H9 (cell line): Measurements from ENCODE around the gene ATP11B. TPM values are rescaled to one million over a fixed set of nuclear protein-coding genes. Genes with fewer than 3 reads are reported as not detected.

ENCODE experiments used
- DNase-seq: peaks from one replicate; pipeline ENCODE4 v3.0.0-alpha.2; 2017
- H2AFZ ChIP-seq: one replicate; pipeline ENCODE4 v1.6.1; 2013; ENCODE audit warnings: mild to moderate bottlenecking, low read length, control low read depth, moderate library complexity
- H2AK5ac ChIP-seq: 2 replicates; pipeline ENCODE4 v1.6.1; 2013; ENCODE audit warnings: low read length, control low read depth, mixed read lengths; ENCODE audit not compliant: insufficient read length
- H2BK120ac ChIP-seq: one replicate; pipeline ENCODE4 v1.6.1; 2013; ENCODE audit warnings: low read depth, mild to moderate bottlenecking, low read length, control low read depth, inconsistent platforms; ENCODE audit not compliant: poor library complexity, severe bottlenecking
- H2BK12ac ChIP-seq: 2 replicates; pipeline ENCODE4 v1.6.1; 2013; ENCODE audit warnings: low read length, control low read depth, mixed read lengths, low read depth; ENCODE audit not compliant: insufficient read length
- H2BK15ac ChIP-seq: 2 replicates; pipeline ENCODE4 v1.6.1; 2013; ENCODE audit warnings: low read depth, low read length, control low read depth
- H2BK20ac ChIP-seq: one replicate; pipeline ENCODE4 v1.6.1; 2013; ENCODE audit warnings: low read depth, mild to moderate bottlenecking, low read length, control low read depth, inconsistent platforms; ENCODE audit not compliant: poor library complexity, severe bottlenecking
- H2BK5ac ChIP-seq: 2 replicates; pipeline ENCODE4 v1.6.1; 2013; ENCODE audit warnings: low read length, control low read depth, mixed read lengths; ENCODE audit not compliant: insufficient read length
- H3K14ac ChIP-seq: 2 replicates; pipeline ENCODE4 v1.6.1; 2013; ENCODE audit warnings: low read length, control low read depth; ENCODE audit not compliant: insufficient read depth
- H3K18ac ChIP-seq: 2 replicates; pipeline ENCODE4 v1.6.1; 2013; ENCODE audit warnings: low read depth, mild to moderate bottlenecking, mixed read lengths, low read length, control low read depth; ENCODE audit not compliant: insufficient read length
- H3K23ac ChIP-seq: 2 replicates; pipeline ENCODE4 v1.6.1; 2013; ENCODE audit warnings: low read length, control low read depth, mixed read lengths, low read depth; ENCODE audit not compliant: insufficient read length
- H3K23me2 ChIP-seq: 2 replicates; pipeline ENCODE4 v1.6.1; 2013; ENCODE audit warnings: low read depth, mild to moderate bottlenecking, mixed read lengths, low read length, control low read depth; ENCODE audit not compliant: insufficient read length, poor library complexity, severe bottlenecking
- H3K27ac ChIP-seq: 2 replicates; pipeline ENCODE4 v1.5.1; 2013; ENCODE audit warnings: low read length, control low read depth, mixed read lengths, low read depth; ENCODE audit not compliant: insufficient read length
- H3K27me3 ChIP-seq: 2 replicates; pipeline ENCODE4 v1.6.1; 2013; ENCODE audit warnings: low read length, control low read depth, inconsistent platforms; ENCODE audit not compliant: insufficient read depth
- H3K4ac ChIP-seq: 2 replicates; pipeline ENCODE4 v1.6.1; 2013; ENCODE audit warnings: low read depth, mild to moderate bottlenecking, control low read depth, inconsistent platforms, low read length, moderate library complexity
- H3K4me1 ChIP-seq: 2 replicates; pipeline ENCODE4 v1.6.1; 2013; ENCODE audit warnings: low read length, control low read depth, inconsistent platforms; ENCODE audit not compliant: insufficient read depth
- H3K4me2 ChIP-seq: 2 replicates; pipeline ENCODE4 v1.6.1; 2013; ENCODE audit warnings: low read length, control low read depth, mixed read lengths; ENCODE audit not compliant: insufficient read length, insufficient read depth
- H3K56ac ChIP-seq: 2 replicates; pipeline ENCODE4 v1.6.1; 2013; ENCODE audit warnings: low read depth, mild to moderate bottlenecking, mixed read lengths, low read length, control low read depth; ENCODE audit not compliant: insufficient read length
- H3K79me1 ChIP-seq: 2 replicates; pipeline ENCODE4 v1.6.1; 2013; ENCODE audit warnings: low read depth, mild to moderate bottlenecking, moderate library complexity, low read length, control low read depth, inconsistent platforms; ENCODE audit not compliant: insufficient read depth, poor library complexity, severe bottlenecking
- H3K79me2 ChIP-seq: 2 replicates; pipeline ENCODE4 v1.6.1; 2013; ENCODE audit warnings: low read length, control low read depth, inconsistent platforms; ENCODE audit not compliant: insufficient read depth
- H3K9ac ChIP-seq: 2 replicates; pipeline ENCODE4 v1.6.1; 2013; ENCODE audit warnings: low read length, control low read depth, mixed read lengths; ENCODE audit not compliant: insufficient read length; ENCODE audit errors: extremely low read depth
- H3K9me3 ChIP-seq: one replicate; pipeline ENCODE4 v1.6.1; 2013; ENCODE audit warnings: low read depth, low read length, inconsistent platforms; ENCODE audit not compliant: control insufficient read depth
- H3T11ph ChIP-seq: one replicate; pipeline ENCODE4 v1.6.1; 2013; ENCODE audit warnings: mild to moderate bottlenecking, low read length, control low read depth, inconsistent platforms
- H4K20me1 ChIP-seq: one replicate; pipeline ENCODE4 v1.6.1; 2013; ENCODE audit not compliant: control insufficient read depth, insufficient read length, insufficient read depth
- H4K5ac ChIP-seq: 2 replicates; pipeline ENCODE4 v1.6.1; 2013; ENCODE audit warnings: low read depth, mild to moderate bottlenecking, mixed read lengths, low read length, control low read depth; ENCODE audit not compliant: insufficient read length
- H4K8ac ChIP-seq: replicated peaks from 2 replicates; pipeline ENCODE4 v1.6.1; 2013; ENCODE audit warnings: low read length, control low read depth, mixed read lengths, low read depth; ENCODE audit not compliant: insufficient read length
- H4K91ac ChIP-seq: 2 replicates; pipeline ENCODE4 v1.6.1; 2013; ENCODE audit warnings: low read depth, mild to moderate bottlenecking, moderate library complexity, mixed read lengths, low read length, control low read depth; ENCODE audit not compliant: insufficient read length
- H3K27ac Mint-ChIP-seq, 3 experiments: 2 replicates in 2 of 3; 3 replicates in 1 of 3; pipeline ENCODE4 v1.8.0; 2020 to 2021; ENCODE audit warnings: mixed read lengths in 3 of 3, mild to moderate bottlenecking in 1 of 3, moderate library complexity in 1 of 3
- H3K27me3 Mint-ChIP-seq: 2 replicates; pipeline ENCODE4 v1.8.0; 2021; ENCODE audit warnings: low read depth, mild to moderate bottlenecking, moderate library complexity, mixed read lengths
- H3K36me3 Mint-ChIP-seq, 3 experiments: 2 replicates in 2 of 3; 3 replicates in 1 of 3; pipeline ENCODE4 v1.8.0; 2020 to 2021; ENCODE audit warnings: low read depth in 3 of 3, mixed read lengths in 3 of 3; ENCODE audit not compliant: insufficient read depth in 1 of 3
- H3K4me1 Mint-ChIP-seq, 2 experiments: 2 replicates each; pipeline ENCODE4 v1.8.0; 2020; ENCODE audit warnings: mixed read lengths in 2 of 2
- H3K4me3 Mint-ChIP-seq, 2 experiments: 2 replicates in 1 of 2; 3 replicates in 1 of 2; pipeline ENCODE4 v1.8.0; 2020 to 2021; ENCODE audit warnings: mild to moderate bottlenecking in 2 of 2, mixed read lengths in 2 of 2, moderate library complexity in 1 of 2
- H3K9me3 Mint-ChIP-seq, 2 experiments: 2 replicates in 1 of 2; 3 replicates in 1 of 2; pipeline ENCODE4 v1.8.0; 2020; ENCODE audit warnings: mild to moderate bottlenecking in 2 of 2, mixed read lengths in 2 of 2, moderate library complexity in 1 of 2
- total RNA-seq: library from RNA; stranded (reverse); gene quantifications from 2 replicates; pipeline ENCODE4 v1.2.1, GENCODE V29; 2021
- TF ChIP-seq, protein P1 (sequence below): fragments of 200-600 bp; sonication (generic); conservative IDR thresholded peaks from 3 replicates; pipeline ENCODE4 v1.8.0; 2021; ENCODE audit warnings: antibody characterized with exemption, mild to moderate bottlenecking

ATP11B gene
- total RNA-seq, 1 experiment from 2014 or later = 30.0 TPM

DNA sequence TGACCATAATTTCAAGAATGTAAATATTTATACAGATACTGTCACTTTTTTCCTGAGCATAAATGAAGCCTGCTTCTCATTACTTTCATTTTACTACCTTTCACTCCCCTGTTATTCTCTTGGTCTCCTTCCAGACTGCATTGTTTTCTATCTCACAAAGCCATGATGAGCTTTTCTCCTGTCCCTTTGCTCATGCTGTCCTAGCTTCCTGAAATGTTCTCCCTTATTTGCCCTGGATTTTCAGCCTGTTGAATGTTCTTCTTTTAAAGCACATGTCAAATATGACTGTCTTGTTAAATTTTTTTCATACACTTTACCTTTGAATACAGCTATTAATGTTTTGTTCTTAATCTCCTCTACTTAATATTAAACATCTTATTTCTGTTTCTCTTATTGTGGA, 31.7 kb downstream of the ATP11B start:
- DNase-seq = no peak
- H3K4me2 ChIP-seq = no peak overlapping the region
- H4K8ac ChIP-seq = no peak overlapping the region
- Mint-ChIP-seq H3K36me3 (peaks cover 7 to 17% (median 11%) of the 10 kb centered on the region in 3 experiments; a peak in 6 of 7 replicates), H3K27ac (no peak overlapping the region), H3K27me3 (no peaks in the 10 kb centered on the region), H3K4me1 (no peaks in the 10 kb centered on the region), H3K9me3 (no peaks in the 10 kb centered on the region), H3K4me3 (no peak overlapping the region)
- H4K91ac ChIP-seq = no peak overlapping the region
- H3K9me3 ChIP-seq = no peaks in the 10 kb centered on the region
- no peaks in the 10 kb centered on the region for H4K20me1 ChIP-seq
- no peak overlapping the region for H3K56ac ChIP-seq
- H3K23ac ChIP-seq = no peak overlapping the region
- no peak overlapping the region for H3K4ac ChIP-seq
- no peaks in the 10 kb centered on the region for H3K23me2 ChIP-seq
- no peak overlapping the region for H2BK12ac ChIP-seq
- no peak overlapping the region for H3K27ac ChIP-seq
- no peak overlapping the region for H3K18ac ChIP-seq
- H2BK120ac ChIP-seq = no peak overlapping the region
- H3K79me2 ChIP-seq = no peaks in the 10 kb centered on the region
- no peaks in the 10 kb centered on the region for H3K4me1 ChIP-seq
- no peaks in the 10 kb centered on the region for H3K27me3 ChIP-seq
- H2AK5ac ChIP-seq = no peak overlapping the region
- TF ChIP-seq, protein P1, sequence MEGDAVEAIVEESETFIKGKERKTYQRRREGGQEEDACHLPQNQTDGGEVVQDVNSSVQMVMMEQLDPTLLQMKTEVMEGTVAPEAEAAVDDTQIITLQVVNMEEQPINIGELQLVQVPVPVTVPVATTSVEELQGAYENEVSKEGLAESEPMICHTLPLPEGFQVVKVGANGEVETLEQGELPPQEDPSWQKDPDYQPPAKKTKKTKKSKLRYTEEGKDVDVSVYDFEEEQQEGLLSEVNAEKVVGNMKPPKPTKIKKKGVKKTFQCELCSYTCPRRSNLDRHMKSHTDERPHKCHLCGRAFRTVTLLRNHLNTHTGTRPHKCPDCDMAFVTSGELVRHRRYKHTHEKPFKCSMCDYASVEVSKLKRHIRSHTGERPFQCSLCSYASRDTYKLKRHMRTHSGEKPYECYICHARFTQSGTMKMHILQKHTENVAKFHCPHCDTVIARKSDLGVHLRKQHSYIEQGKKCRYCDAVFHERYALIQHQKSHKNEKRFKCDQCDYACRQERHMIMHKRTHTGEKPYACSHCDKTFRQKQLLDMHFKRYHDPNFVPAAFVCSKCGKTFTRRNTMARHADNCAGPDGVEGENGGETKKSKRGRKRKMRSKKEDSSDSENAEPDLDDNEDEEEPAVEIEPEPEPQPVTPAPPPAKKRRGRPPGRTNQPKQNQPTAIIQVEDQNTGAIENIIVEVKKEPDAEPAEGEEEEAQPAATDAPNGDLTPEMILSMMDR = no peak
- H2BK20ac ChIP-seq = no peak overlapping the region
- no peak overlapping the region for H3T11ph ChIP-seq
- H3K79me1 ChIP-seq = no peaks in the 10 kb centered on the region
- no peak overlapping the region for H2BK15ac ChIP-seq
- no peak overlapping the region for H3K14ac ChIP-seq
- H3K9ac ChIP-seq = no peak overlapping the region
- no peak overlapping the region for H4K5ac ChIP-seq
- no peak overlapping the region for H2BK5ac ChIP-seq
- no peak overlapping the region for H2AFZ ChIP-seq
